Choroid plexus epithelial cell (primary cell): ENCODE results near the gene FHDC1.

Experiments
- DNase-seq: peaks from one replicate; pipeline ENCODE4 v3.0.0-alpha.2; 2010; ENCODE audit warnings: low read depth
- H3K4me3 ChIP-seq: 2 replicates; pipeline ENCODE4 v1.5.1; 2011; ENCODE audit warnings: low read depth, mild to moderate bottlenecking, control low read depth, low read length, moderate library complexity
- TF ChIP-seq, protein P1 (sequence below): conservative IDR thresholded peaks from 2 replicates; pipeline ENCODE4 v1.5.1; 2011; ENCODE audit warnings: low read depth, mild to moderate bottlenecking, control low read depth, inconsistent platforms, low read length, moderate library complexity

FHDC1 gene

GRCh38 chr4:152979731-152980330 is 43.7 kb downstream of the FHDC1 start:
- DNase-seq = no peak
- TF ChIP-seq, protein P1, sequence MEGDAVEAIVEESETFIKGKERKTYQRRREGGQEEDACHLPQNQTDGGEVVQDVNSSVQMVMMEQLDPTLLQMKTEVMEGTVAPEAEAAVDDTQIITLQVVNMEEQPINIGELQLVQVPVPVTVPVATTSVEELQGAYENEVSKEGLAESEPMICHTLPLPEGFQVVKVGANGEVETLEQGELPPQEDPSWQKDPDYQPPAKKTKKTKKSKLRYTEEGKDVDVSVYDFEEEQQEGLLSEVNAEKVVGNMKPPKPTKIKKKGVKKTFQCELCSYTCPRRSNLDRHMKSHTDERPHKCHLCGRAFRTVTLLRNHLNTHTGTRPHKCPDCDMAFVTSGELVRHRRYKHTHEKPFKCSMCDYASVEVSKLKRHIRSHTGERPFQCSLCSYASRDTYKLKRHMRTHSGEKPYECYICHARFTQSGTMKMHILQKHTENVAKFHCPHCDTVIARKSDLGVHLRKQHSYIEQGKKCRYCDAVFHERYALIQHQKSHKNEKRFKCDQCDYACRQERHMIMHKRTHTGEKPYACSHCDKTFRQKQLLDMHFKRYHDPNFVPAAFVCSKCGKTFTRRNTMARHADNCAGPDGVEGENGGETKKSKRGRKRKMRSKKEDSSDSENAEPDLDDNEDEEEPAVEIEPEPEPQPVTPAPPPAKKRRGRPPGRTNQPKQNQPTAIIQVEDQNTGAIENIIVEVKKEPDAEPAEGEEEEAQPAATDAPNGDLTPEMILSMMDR = no peak
- H3K4me3 ChIP-seq = no peak overlapping the region

- H3K4me3 ChIP-seq = no peak overlapping the region
- TF ChIP-seq, protein P1 = no peak
- peak; percentile 23 for DNase-seq
These were observed 45.2 kb downstream of the FHDC1 start for GRCh38 chr4:152981278-152981677.

- H3K4me3 ChIP-seq = no peak overlapping the region
- TF ChIP-seq, protein P1 = no peak
- peak; percentile 3 for DNase-seq
These were observed 45.7 kb downstream of the FHDC1 start for GRCh38 chr4:152981842-152982241.

DNA sequence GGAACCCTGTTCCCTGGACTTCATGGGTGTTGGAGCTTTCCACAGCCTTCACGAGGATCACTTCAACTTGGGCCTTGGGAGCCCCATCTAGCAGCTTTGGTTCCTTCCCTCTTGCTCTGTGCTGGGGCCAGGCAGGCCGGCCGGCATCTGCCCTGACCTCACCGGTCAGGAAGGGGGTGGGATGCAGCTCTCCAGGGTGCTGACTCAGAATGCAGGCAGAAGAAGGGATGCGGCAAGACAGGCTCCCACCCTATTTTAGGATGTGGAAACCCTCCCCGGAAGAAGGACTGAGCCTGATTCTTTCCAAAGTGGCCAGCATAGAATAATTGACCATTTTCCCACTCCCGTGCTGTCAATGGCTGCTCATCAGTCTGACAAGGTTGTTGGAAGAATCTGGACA is 47.1 kb downstream of the FHDC1 start:
- peak; percentile 11 for DNase-seq
- TF ChIP-seq, protein P1 = no peak

GRCh38 chr4:152983774-152984411 is 47.8 kb downstream of the FHDC1 start:
- peak; percentile 46 for DNase-seq
- TF ChIP-seq, protein P1 = no peak
- no peak overlapping the region for H3K4me3 ChIP-seq

More for the DNA sequence above, 47.1 kb downstream of the FHDC1 start:
- no peak overlapping the region for H3K4me3 ChIP-seq

- TF ChIP-seq, protein P1 = no peak
- no peak overlapping the region for H3K4me3 ChIP-seq
- no peak for DNase-seq
These were observed 52.8 kb downstream of the FHDC1 start for GRCh38 chr4:152988721-152989553.
